ENCODE data around the gene STK39. TPM values are rescaled to one million over a fixed set of nuclear protein-coding genes. Genes with fewer than 3 reads are reported as not detected.
A peak's percentile ranks its signal among the peaks of the same experiment; 100 is the strongest.

STK39 gene
- total RNA-seq, 1 experiment from 2014 or later: 56.9 TPM

DNA sequence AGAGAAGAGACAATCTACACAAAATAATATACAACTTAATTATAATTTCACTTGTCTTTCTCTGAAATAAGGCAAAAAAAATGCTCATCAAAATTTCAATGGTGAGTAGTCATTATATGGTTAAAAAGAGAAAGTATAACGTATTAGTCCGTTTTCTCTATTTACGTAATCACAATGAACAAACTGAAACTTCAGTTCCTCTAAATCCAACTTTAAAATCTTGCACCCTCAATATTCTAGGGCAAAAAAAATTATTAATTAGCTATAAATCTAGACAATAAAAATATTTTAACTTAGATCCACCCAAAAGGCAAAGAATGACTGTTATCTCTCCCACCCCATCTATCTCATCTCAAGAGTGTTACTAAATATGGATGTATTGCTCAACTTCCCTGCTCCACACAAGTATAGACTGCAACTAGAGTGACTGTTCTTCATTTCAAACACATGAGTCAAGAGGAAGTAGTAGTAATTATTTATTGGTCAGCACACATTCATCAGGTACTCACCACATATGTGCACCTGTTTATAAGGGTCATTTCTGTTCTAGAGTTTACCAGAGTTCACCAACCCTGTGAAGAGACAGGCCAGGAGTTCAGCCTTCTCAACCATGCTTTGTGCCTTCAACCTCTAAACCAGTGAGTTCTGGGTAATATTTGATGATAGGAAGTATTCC is 36.4 kb downstream of the STK39 start:
- Histone ChIP-seq H3K4me3 (ENCODE audit: low read length) (no peak overlapping the region), H3K27me3 (ENCODE audit: low read length) (no peaks in the 10 kb centered on the region), H3K9me2 (replicated peaks; ENCODE audit: insufficient read depth, low read length) (no peaks in the 10 kb centered on the region), H3K9ac (ENCODE audit: low read length) (no peak overlapping the region), H2AFZ (ENCODE audit: low read length) (no peak overlapping the region), H4K20me1 (ENCODE audit: insufficient read depth, low read depth, low read length) (no peaks in the 10 kb centered on the region), H3K4me2 (ENCODE audit: low read depth, low read length, poor library complexity, severe bottlenecking) (peak overlapping the region; percentile 45), H3K4me1 (ENCODE audit: low read length) (peaks cover 27% of the 10 kb centered on the region), H3K79me2 (ENCODE audit: low read length) (peaks cover 100% of the 10 kb centered on the region), H3K27ac (ENCODE audit: low read length) (peak overlapping the region; percentile 29), H3K9me3 (ENCODE audit: low read length) (no peaks in the 10 kb centered on the region), H3K36me3 (ENCODE audit: insufficient read depth, low read length) (no peaks in the 10 kb centered on the region)
- DNase-seq: peak; percentile 68

DNA sequence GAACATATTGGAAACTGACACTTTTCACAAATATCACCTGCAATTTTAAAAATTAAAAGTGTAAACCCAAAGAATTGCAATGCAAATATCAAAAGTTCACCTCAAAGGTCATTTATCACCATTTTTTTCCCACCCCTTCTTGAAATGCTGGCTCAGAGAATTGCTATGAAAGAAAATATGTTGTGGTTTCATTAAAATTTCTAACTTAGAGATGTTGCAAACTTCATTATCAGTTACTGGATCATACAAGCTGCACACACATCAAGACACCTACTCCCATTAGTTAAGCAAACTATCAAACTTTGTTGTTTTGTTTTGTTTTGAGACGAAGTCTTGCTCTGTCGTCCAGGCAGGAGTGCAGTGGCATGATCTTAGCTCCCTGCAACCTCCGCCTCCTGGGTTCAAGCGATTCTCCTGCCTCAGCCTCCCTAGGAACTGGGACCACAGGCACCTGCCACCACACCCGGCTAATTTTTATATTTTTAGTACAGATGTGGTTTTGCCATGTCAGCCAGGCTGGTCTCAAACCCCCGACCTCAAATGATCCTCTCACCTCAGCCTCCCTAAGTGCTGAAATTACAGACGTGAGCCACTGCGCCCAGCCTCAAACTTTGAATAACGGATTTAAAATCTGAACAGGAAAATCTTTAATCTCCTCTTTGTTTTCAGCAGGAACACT is 37.0 kb downstream of the STK39 start:
- no peaks in the 10 kb centered on the region for H3K27me3 ChIP-seq (ENCODE audit: low read length)
- no peaks in the 10 kb centered on the region for H3K9me2 ChIP-seq (replicated peaks; ENCODE audit: insufficient read depth, low read length)
- peaks cover 27% of the 10 kb centered on the region for H3K4me1 ChIP-seq (ENCODE audit: low read length)
- no peak overlapping the region for H3K9ac ChIP-seq (ENCODE audit: low read length)
- peak overlapping the region; percentile 29 for H3K27ac ChIP-seq (ENCODE audit: low read length)
- DNase-seq: no peak
- H3K36me3 ChIP-seq (ENCODE audit: insufficient read depth, low read length): no peaks in the 10 kb centered on the region
- no peak overlapping the region for H3K4me3 ChIP-seq (ENCODE audit: low read length)
- H2AFZ ChIP-seq (ENCODE audit: low read length): no peak overlapping the region
- H3K79me2 ChIP-seq (ENCODE audit: low read length): peaks cover 98% of the 10 kb centered on the region
- no peaks in the 10 kb centered on the region for H4K20me1 ChIP-seq (ENCODE audit: insufficient read depth, low read depth, low read length)
- peak overlapping the region; percentile 45 for H3K4me2 ChIP-seq (ENCODE audit: low read depth, low read length, poor library complexity, severe bottlenecking)
- no peaks in the 10 kb centered on the region for H3K9me3 ChIP-seq (ENCODE audit: low read length)

DNA sequence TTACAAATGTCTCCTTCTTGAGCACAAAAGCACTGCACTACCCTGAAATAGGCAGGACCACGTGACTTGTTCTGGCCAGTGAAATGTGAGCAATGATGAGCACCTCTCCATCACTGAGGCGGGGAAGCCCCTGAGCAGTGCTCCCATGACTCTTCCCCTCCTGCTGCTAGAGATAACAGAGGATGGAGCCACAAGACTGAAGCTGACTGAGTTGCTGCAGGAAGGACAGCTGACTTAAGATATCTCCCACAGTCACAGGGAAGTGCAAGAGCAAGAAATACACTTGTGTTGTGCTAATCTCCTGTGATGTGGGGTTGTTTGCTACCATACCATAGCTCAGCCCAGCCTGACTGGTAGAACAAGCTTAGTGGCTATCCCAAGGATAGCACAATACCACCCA is 38.7 kb downstream of the STK39 start:
- DNase-seq: no peak
- Histone ChIP-seq H3K9ac (ENCODE audit: low read length) (no peak overlapping the region), H3K9me3 (ENCODE audit: low read length) (no peaks in the 10 kb centered on the region), H2AFZ (ENCODE audit: low read length) (no peak overlapping the region), H3K4me3 (ENCODE audit: low read length) (no peak overlapping the region), H3K27me3 (ENCODE audit: low read length) (no peaks in the 10 kb centered on the region), H3K9me2 (replicated peaks; ENCODE audit: insufficient read depth, low read length) (no peaks in the 10 kb centered on the region), H3K79me2 (ENCODE audit: low read length) (peaks cover 94% of the 10 kb centered on the region), H3K27ac (ENCODE audit: low read length) (no peak overlapping the region), H3K36me3 (ENCODE audit: insufficient read depth, low read length) (no peaks in the 10 kb centered on the region), H4K20me1 (ENCODE audit: insufficient read depth, low read depth, low read length) (no peaks in the 10 kb centered on the region), H3K4me1 (ENCODE audit: low read length) (peaks cover 27% of the 10 kb centered on the region), H3K4me2 (ENCODE audit: low read depth, low read length, poor library complexity, severe bottlenecking) (no peak overlapping the region)

DNA sequence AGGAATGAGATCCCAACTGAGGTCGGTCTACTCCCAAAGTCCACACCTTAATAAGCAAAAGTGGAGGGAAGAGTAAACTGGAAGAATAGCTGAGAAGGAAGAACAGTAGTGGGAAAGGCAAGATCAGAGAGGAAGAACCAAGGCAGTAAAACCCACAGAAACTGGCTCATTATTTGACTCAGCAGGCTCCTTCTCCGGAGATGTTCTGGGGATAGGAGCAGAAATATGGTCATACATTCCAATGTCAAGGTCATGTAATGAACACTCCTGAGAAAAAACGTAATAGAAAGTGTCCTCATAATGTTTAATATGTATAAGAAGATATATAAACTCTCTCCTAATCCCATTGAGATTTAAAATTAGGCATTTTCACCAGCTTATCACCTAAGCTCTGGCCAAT is 39.5 kb downstream of the STK39 start:
- DNase-seq: no peak

DNA sequence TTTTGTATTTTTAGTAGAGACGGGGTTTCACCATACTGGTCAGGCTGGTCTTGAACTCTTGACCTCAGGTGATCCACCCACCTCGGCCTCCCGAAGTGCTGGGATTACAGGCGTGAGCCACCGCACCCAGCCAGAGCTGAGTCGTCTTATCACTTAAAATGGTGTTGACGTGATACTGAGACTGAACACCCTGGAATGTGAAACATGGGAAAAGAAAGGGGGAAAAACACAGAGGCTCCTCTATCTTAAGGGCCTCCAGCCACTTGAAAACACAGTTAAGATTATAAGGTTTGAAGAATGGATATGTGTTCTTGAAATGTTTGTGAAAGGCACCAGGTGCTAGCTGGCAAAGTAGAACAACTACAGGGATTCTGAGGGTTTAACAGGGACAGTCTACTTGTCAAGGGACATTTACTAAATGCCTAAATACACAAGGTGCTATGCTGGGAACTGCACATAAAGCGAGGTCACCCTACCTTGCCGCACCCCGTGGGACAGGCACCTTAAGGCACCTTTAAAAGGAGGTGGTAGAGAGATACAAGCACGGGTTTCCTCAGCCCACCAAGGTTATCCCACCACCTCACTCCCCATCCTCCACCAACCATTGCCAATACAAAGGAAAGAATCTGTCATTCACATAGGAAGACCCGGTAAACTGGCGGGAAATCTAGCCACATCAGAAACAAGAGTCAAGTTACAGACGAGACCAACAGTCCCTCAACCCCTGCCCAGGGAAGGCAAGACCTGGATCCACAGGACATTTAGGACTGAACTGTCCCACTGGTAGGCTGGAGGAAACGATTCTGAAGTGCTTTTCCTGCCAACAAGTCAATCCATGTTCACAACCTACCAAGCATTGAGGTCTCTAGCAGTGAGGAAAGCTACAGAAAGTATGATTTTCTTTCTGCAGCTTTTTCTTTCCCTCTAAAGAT is 43.4 kb downstream of the STK39 start:
- H3K36me3 ChIP-seq (ENCODE audit: insufficient read depth, low read length): no peaks in the 10 kb centered on the region
- H3K9me3 ChIP-seq (ENCODE audit: low read length): no peaks in the 10 kb centered on the region
- peaks cover 90% of the 10 kb centered on the region for H3K79me2 ChIP-seq (ENCODE audit: low read length)
- no peaks in the 10 kb centered on the region for H4K20me1 ChIP-seq (ENCODE audit: insufficient read depth, low read depth, low read length)
- no peak for DNase-seq
- no peak overlapping the region for H3K9ac ChIP-seq (ENCODE audit: low read length)
- H3K9me2 ChIP-seq (replicated peaks; ENCODE audit: insufficient read depth, low read length): no peaks in the 10 kb centered on the region
- H3K27ac ChIP-seq (ENCODE audit: low read length): no peak overlapping the region
- no peaks in the 10 kb centered on the region for H3K27me3 ChIP-seq (ENCODE audit: low read length)
- no peak overlapping the region for H2AFZ ChIP-seq (ENCODE audit: low read length)
- no peaks in the 10 kb centered on the region; the same call in 1 of the 2 replicates for H3K4me1 ChIP-seq (ENCODE audit: low read length)
- no peak overlapping the region for H3K4me2 ChIP-seq (ENCODE audit: low read depth, low read length, poor library complexity, severe bottlenecking)
- H3K4me3 ChIP-seq (ENCODE audit: low read length): no peak overlapping the region

More for the DNA sequence above, 39.5 kb downstream of the STK39 start:
- no peaks in the 10 kb centered on the region for H3K36me3 ChIP-seq (ENCODE audit: insufficient read depth, low read length)
- H3K79me2 ChIP-seq (ENCODE audit: low read length): peaks cover 93% of the 10 kb centered on the region
- no peaks in the 10 kb centered on the region for H3K9me2 ChIP-seq (replicated peaks; ENCODE audit: insufficient read depth, low read length)
- H2AFZ ChIP-seq (ENCODE audit: low read length): no peak overlapping the region
- H4K20me1 ChIP-seq (ENCODE audit: insufficient read depth, low read depth, low read length): no peaks in the 10 kb centered on the region
- no peak overlapping the region for H3K27ac ChIP-seq (ENCODE audit: low read length)
- H3K27me3 ChIP-seq (ENCODE audit: low read length): no peaks in the 10 kb centered on the region
- H3K4me3 ChIP-seq (ENCODE audit: low read length): no peak overlapping the region
- peaks cover 26% of the 10 kb centered on the region for H3K4me1 ChIP-seq (ENCODE audit: low read length)
- no peak overlapping the region for H3K9ac ChIP-seq (ENCODE audit: low read length)
- no peak overlapping the region for H3K4me2 ChIP-seq (ENCODE audit: low read depth, low read length, poor library complexity, severe bottlenecking)
- H3K9me3 ChIP-seq (ENCODE audit: low read length): no peaks in the 10 kb centered on the region

DNA sequence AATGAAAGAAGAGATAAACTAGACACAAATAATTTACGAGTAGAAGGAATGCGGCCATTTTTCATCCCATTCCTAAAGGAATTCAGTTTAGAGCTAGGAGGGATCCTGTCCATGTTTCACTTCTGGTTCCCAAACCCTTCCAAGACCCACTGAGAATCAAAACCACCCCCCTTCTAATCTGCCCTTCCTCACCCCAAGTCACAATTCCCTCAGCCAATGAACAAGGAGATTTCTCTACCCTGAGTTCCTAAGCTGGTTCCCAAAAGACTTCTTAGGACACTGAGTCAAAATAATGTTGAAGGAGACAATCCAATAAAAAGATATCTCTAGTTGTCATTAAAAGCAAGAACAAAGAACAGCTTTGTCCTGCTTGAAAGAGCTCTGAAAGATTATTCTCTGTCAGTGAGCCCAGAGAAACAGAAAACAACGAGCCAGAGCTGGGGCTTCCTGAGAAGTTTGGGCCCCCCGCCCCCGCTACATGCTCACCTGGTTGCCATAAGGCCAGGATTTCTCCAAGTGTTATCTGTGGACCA is 45.7 kb downstream of the STK39 start:
- H3K9me2 ChIP-seq (replicated peaks; ENCODE audit: insufficient read depth, low read length): no peaks in the 10 kb centered on the region
- no peaks in the 10 kb centered on the region; the same call in 1 of the 2 replicates for H3K4me1 ChIP-seq (ENCODE audit: low read length)
- H3K36me3 ChIP-seq (ENCODE audit: insufficient read depth, low read length): no peaks in the 10 kb centered on the region
- H2AFZ ChIP-seq (ENCODE audit: low read length): no peak overlapping the region
- no peak overlapping the region for H3K27ac ChIP-seq (ENCODE audit: low read length)
- peaks cover 88% of the 10 kb centered on the region for H3K79me2 ChIP-seq (ENCODE audit: low read length)
- no peak for DNase-seq
- H3K4me3 ChIP-seq (ENCODE audit: low read length): no peak overlapping the region
- no peaks in the 10 kb centered on the region for H3K9me3 ChIP-seq (ENCODE audit: low read length)
- H4K20me1 ChIP-seq (ENCODE audit: insufficient read depth, low read depth, low read length): no peaks in the 10 kb centered on the region
- no peak overlapping the region for H3K4me2 ChIP-seq (ENCODE audit: low read depth, low read length, poor library complexity, severe bottlenecking)
- no peak overlapping the region for H3K9ac ChIP-seq (ENCODE audit: low read length)
- H3K27me3 ChIP-seq (ENCODE audit: low read length): no peaks in the 10 kb centered on the region

- H3K27me3 ChIP-seq (ENCODE audit: low read length): no peaks in the 10 kb centered on the region
- H3K9me3 ChIP-seq (ENCODE audit: low read length): no peaks in the 10 kb centered on the region
- H4K20me1 ChIP-seq (ENCODE audit: insufficient read depth, low read depth, low read length): no peaks in the 10 kb centered on the region
- H2AFZ ChIP-seq (ENCODE audit: low read length): no peak overlapping the region
- H3K27ac ChIP-seq (ENCODE audit: low read length): no peak overlapping the region
- peaks cover under 1% of the 10 kb centered on the region for H3K4me1 ChIP-seq (ENCODE audit: low read length)
- no peak for DNase-seq
- H3K79me2 ChIP-seq (ENCODE audit: low read length): peaks cover 88% of the 10 kb centered on the region
- no peak overlapping the region for H3K9ac ChIP-seq (ENCODE audit: low read length)
- no peaks in the 10 kb centered on the region for H3K9me2 ChIP-seq (replicated peaks; ENCODE audit: insufficient read depth, low read length)
- H3K4me2 ChIP-seq (ENCODE audit: low read depth, low read length, poor library complexity, severe bottlenecking): no peak overlapping the region
- H3K4me3 ChIP-seq (ENCODE audit: low read length): no peak overlapping the region
- no peaks in the 10 kb centered on the region for H3K36me3 ChIP-seq (ENCODE audit: insufficient read depth, low read length)
Observed at GRCh38 chr2:168200930-168201583, 46.3 kb downstream of the STK39 start.

Data from Karpas-422 (cell line).